Endothelial cell of umbilical vein (primary cell): ENCODE data around the gene KCNJ4. TPM values are rescaled to one million over a fixed set of nuclear protein-coding genes. Genes with fewer than 3 reads are reported as not detected.
"Not testable (repeated sequence)": the region's sequence is repeated elsewhere in the genome, so short reads cannot be mapped to it uniquely, and the experiment has no call there.

Experiments used
- BruUV-seq: library from RNA; stranded (reverse); fragments of 400-500 nt; replicated peaks from 2 replicates; lab custom pipeline; 2021; lab: Mats Ljungman, UMichigan
- CTCF ChIA-PET: fragments of 300-600, 350-600 bp; sonication (Branson Sonifier 250); formaldehyde crosslinking; loops from one replicate; lab custom pipeline; 2021; ENCODE audit warnings: antibody characterized with exemption, inconsistent platforms; lab: Charles Lee
- POLR2A ChIA-PET: fragments of 300-600, 350-600 bp; sonication (Branson Sonifier 250); formaldehyde crosslinking; loops from one replicate; lab custom pipeline; 2021; ENCODE audit warnings: antibody characterized with exemption, inconsistent platforms; lab: Charles Lee
- DNase-seq: peaks from one replicate; pipeline ENCODE4 v3.0.0-alpha.2; 2011; ENCODE audit warnings: low read depth, low spot score
- FAIRE-seq: peaks from 2 replicates; lab custom pipeline; 2011; peaks lifted over from hg19 to GRCh38; lab: Jason Lieb, UNC
- H2AFZ ChIP-seq: 2 replicates; pipeline ENCODE4 v1.6.0; 2012; ENCODE audit warnings: low read depth, low read length, control low read depth, inconsistent platforms
- H3K27ac ChIP-seq: 2 replicates; pipeline ENCODE4 v1.5.1; 2011; ENCODE audit warnings: low read depth, mild to moderate bottlenecking, control low read depth, low read length, moderate library complexity; ENCODE audit not compliant: insufficient read depth
- H3K27me3 ChIP-seq, 2 experiments: 2 replicates each; pipeline versions ENCODE4 v1.6.0 to v1.6.1; 2011; ENCODE audit warnings: low read length in 2 of 2, mixed read lengths in 1 of 2; ENCODE audit not compliant: control insufficient read depth in 2 of 2, insufficient read depth in 2 of 2
- H3K36me3 ChIP-seq, 2 experiments: 2 replicates in 1 of 2; 3 replicates in 1 of 2; pipeline ENCODE4 v1.5.1; 2011; ENCODE audit warnings: low read length in 2 of 2, mild to moderate bottlenecking in 1 of 2, moderate library complexity in 1 of 2; ENCODE audit not compliant: control insufficient read depth in 2 of 2, insufficient read depth in 2 of 2; ENCODE audit errors: extremely low read depth in 1 of 2
- H3K4me1 ChIP-seq: 3 replicates; pipeline ENCODE4 v1.5.1; 2011; ENCODE audit warnings: mild to moderate bottlenecking, low read length; ENCODE audit not compliant: control insufficient read depth, insufficient read depth; ENCODE audit errors: extremely low read depth
- H3K4me2 ChIP-seq: 2 replicates; pipeline ENCODE4 v1.6.1; 2011; ENCODE audit warnings: low read length, control low read depth, mixed read lengths; ENCODE audit not compliant: insufficient read depth
- H3K4me3 ChIP-seq, 3 experiments: fragments of 200-600 bp in 1 of 3; sonication (generic), shearing (Covaris generic) in 1 of 3; replicated peaks in 1 of 3; 2 replicates each; pipeline ENCODE4 v1.5.1; 2011 to 2016; ENCODE audit warnings: control low read depth in 3 of 3, low read length in 3 of 3, mild to moderate bottlenecking in 2 of 3, inconsistent platforms in 1 of 3, low read depth in 1 of 3, moderate library complexity in 1 of 3; ENCODE audit not compliant: insufficient read depth in 1 of 3
- H3K79me2 ChIP-seq: 2 replicates; pipeline ENCODE4 v1.6.0; 2012; ENCODE audit warnings: low read length, inconsistent platforms; ENCODE audit not compliant: control insufficient read depth, insufficient read depth
- H3K9ac ChIP-seq: replicated peaks from 2 replicates; pipeline ENCODE3; 2011; ENCODE audit warnings: low read length, control low read depth; ENCODE audit not compliant: insufficient read depth; ENCODE audit errors: extremely low read depth
- H3K9me1 ChIP-seq: replicated peaks from 3 replicates; pipeline ENCODE4 v1.6.0; 2011; ENCODE audit warnings: mild to moderate bottlenecking, low read length; ENCODE audit not compliant: control insufficient read depth, insufficient read depth; ENCODE audit errors: extremely low read depth
- H3K9me3 ChIP-seq: replicated peaks from 2 replicates; pipeline ENCODE4 v1.5.1; 2012; ENCODE audit warnings: low read length, inconsistent platforms; ENCODE audit not compliant: control insufficient read depth, insufficient read depth
- H4K20me1 ChIP-seq: replicated peaks from 2 replicates; pipeline ENCODE3; 2011; ENCODE audit warnings: mild to moderate bottlenecking, low read length; ENCODE audit not compliant: control insufficient read depth, insufficient read depth; ENCODE audit errors: extremely low read depth
- EZH2 ChIP-seq: IDR thresholded peaks from 2 replicates; pipeline ENCODE4 v1.6.1; 2012; ENCODE audit warnings: borderline replicate concordance, low read depth, mild to moderate bottlenecking, moderate library complexity, low read length, inconsistent platforms; ENCODE audit not compliant: severe bottlenecking
- FOS ChIP-seq: IDR thresholded peaks from 2 replicates; pipeline ENCODE4 v1.6.1; 2011; ENCODE audit warnings: mild to moderate bottlenecking, low read length, moderate library complexity, borderline replicate concordance; ENCODE audit not compliant: insufficient read depth
- GATA2 ChIP-seq: IDR thresholded peaks from 2 replicates; pipeline ENCODE4 v1.7.0; 2011; ENCODE audit warnings: low read depth, mild to moderate bottlenecking, moderate library complexity, mixed read lengths, low read length; ENCODE audit not compliant: insufficient read length, insufficient read depth
- JUN ChIP-seq: IDR thresholded peaks from 2 replicates; pipeline ENCODE4 v1.6.1; 2011; ENCODE audit warnings: borderline replicate concordance, low read depth; ENCODE audit not compliant: insufficient read length, insufficient read depth
- MYC ChIP-seq: IDR thresholded peaks from one replicate; pipeline ENCODE4 v1.6.1; 2011; ENCODE audit warnings: mild to moderate bottlenecking, low read depth, low read length
- POLR2A ChIP-seq: IDR thresholded peaks from 2 replicates; pipeline ENCODE4 v1.6.1; 2012; ENCODE audit warnings: low read depth, mild to moderate bottlenecking, control low read depth, low read length
- POLR2AphosphoS5 ChIP-seq: IDR thresholded peaks from 2 replicates; pipeline ENCODE4 v1.6.1; 2012; ENCODE audit warnings: low read depth, mild to moderate bottlenecking, control low read depth, low read length, moderate library complexity; ENCODE audit not compliant: insufficient read depth
- dilution Hi-C: fragments of 300-500 bp; cut with MboI; formaldehyde crosslinking; loops from one replicate; pipeline ENCODE4 v1.15.0; 2019; ENCODE audit warnings: low sequenced_read_pairs; ENCODE audit not compliant: extremely low pct_ligation_motif_present
- intact Hi-C: fragments of 100-400 bp; cut with micrococcal nuclease; formaldehyde crosslinking; loops from one replicate; pipeline ENCODE4 v1.10.0; 2022
- polyA plus RNA-seq, 4 experiments: library from polyadenylated mRNA; depleted of rRNA in 3 of 4; stranded (reverse) in 3 of 4; unstranded in 1 of 4; fragments of >200 nt; gene quantifications; 2 replicates each; pipeline versions ENCODE4 v1.2.1 to v1.2.3, GENCODE V29; 2011 to 2012; ENCODE audit warnings: missing spikeins in 1 of 4
- total RNA-seq: library from RNA; stranded (reverse); gene quantifications from 2 replicates; pipeline ENCODE4 v1.2.3, GENCODE V29; 2021
- TF ChIP-seq, protein P1 (sequence below): IDR thresholded peaks from 2 replicates; pipeline ENCODE4 v1.6.1; 2011; ENCODE audit not compliant: insufficient read depth, insufficient read length
- TF ChIP-seq, protein P2 (sequence below), 2 donors: IDR thresholded peaks; 1 replicate in 1 of 2; 2 replicates in 1 of 2; pipeline ENCODE4 v1.5.1; 2011; ENCODE audit warnings: low read length in 2 of 2, mild to moderate bottlenecking in 2 of 2, moderate library complexity in 2 of 2, control low read depth in 1 of 2, inconsistent platforms in 1 of 2, low read depth in 1 of 2; ENCODE audit not compliant: insufficient read depth in 1 of 2; ENCODE audit errors: extremely low read depth in 1 of 2

Gene KCNJ4
- total and polyA plus RNA-seq, 2 donors (not counting 3 experiments of a cell fraction or from before 2014, with no cell fraction given) = not detected

DNA sequence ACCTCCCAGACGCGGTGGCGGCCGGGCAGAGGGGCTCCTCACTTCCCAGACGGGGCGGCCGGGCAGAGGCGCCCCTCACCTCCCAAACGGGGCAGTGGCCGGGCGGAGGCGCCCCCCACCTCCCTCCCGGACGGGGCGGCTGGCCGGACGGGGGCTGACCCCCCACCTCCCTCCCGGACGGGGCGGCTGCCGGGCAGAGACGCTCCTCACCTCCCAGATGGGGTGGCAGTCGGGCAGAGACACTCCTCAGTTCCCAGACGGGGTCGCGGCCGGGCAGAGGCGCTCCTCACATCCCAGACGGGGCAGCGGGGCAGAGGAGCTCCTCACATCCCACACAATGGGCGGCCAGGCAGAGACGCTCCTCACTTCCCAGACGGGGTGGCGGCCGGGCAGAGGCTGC is 45.1 kb downstream of the KCNJ4 start:
- H3K4me3 ChIP-seq, H3K4me1 ChIP-seq, H3K9ac ChIP-seq, H3K4me2 ChIP-seq, H3K79me2 ChIP-seq, FAIRE-seq, DNase-seq, H3K27me3 ChIP-seq, dilution Hi-C loops, H4K20me1 ChIP-seq, BruUV-seq, H3K36me3 ChIP-seq, POLR2A ChIA-PET, CTCF ChIA-PET, H3K9me3 ChIP-seq, H3K9me1 ChIP-seq, H2AFZ ChIP-seq, H3K27ac ChIP-seq, intact Hi-C loops: not testable (repeated sequence)

GRCh38 chr22:38406617-38407016 is 48.4 kb downstream of the KCNJ4 start:
- H3K9ac ChIP-seq = no peak overlapping the region
- H3K79me2 ChIP-seq = no peaks in the 10 kb centered on the region
- ChIA-PET CTCF (no interaction called here), POLR2A (no interaction called here)
- intact Hi-C loops (no loop called here), dilution Hi-C loops (no loop called here)
- FAIRE-seq = no peak
- H3K36me3 ChIP-seq = no peaks in the 10 kb centered on the region
- DNase-seq = no peak
- no peak overlapping the region for H3K4me3 ChIP-seq
- TF ChIP-seq FOS (no peak), JUN (no peak), POLR2AphosphoS5 (no peak), MYC (no peak), POLR2A (no peak), EZH2 (no peak), GATA2 (no peak)
- TF ChIP-seq, protein P1, sequence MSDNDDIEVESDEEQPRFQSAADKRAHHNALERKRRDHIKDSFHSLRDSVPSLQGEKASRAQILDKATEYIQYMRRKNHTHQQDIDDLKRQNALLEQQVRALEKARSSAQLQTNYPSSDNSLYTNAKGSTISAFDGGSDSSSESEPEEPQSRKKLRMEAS = no peak
- TF ChIP-seq, protein P2, sequence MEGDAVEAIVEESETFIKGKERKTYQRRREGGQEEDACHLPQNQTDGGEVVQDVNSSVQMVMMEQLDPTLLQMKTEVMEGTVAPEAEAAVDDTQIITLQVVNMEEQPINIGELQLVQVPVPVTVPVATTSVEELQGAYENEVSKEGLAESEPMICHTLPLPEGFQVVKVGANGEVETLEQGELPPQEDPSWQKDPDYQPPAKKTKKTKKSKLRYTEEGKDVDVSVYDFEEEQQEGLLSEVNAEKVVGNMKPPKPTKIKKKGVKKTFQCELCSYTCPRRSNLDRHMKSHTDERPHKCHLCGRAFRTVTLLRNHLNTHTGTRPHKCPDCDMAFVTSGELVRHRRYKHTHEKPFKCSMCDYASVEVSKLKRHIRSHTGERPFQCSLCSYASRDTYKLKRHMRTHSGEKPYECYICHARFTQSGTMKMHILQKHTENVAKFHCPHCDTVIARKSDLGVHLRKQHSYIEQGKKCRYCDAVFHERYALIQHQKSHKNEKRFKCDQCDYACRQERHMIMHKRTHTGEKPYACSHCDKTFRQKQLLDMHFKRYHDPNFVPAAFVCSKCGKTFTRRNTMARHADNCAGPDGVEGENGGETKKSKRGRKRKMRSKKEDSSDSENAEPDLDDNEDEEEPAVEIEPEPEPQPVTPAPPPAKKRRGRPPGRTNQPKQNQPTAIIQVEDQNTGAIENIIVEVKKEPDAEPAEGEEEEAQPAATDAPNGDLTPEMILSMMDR (IDR thresholded peaks at IDR 0.05; ENCODE audit: extremely low read depth in 1 of 2, insufficient read depth in 1 of 2, low read depth in 1 of 2, low read length in 2 of 2) = no peak
- H4K20me1 ChIP-seq = no peaks in the 10 kb centered on the region
- no peaks in the 10 kb centered on the region for H3K9me3 ChIP-seq
- no TSS peak for BruUV-seq
- peaks cover 0 to 5% of the 10 kb centered on the region in 2 experiments for H3K27me3 ChIP-seq
- no peaks in the 10 kb centered on the region for H3K4me1 ChIP-seq
- H3K27ac ChIP-seq = no peak overlapping the region
- no peak overlapping the region for H3K4me2 ChIP-seq
- H2AFZ ChIP-seq = no peak overlapping the region
- H3K9me1 ChIP-seq = no peaks in the 10 kb centered on the region
